Sigmoid colon (tissue), 7 donors: ENCODE results near the gene CRISPLD2. TPM values are rescaled to one million over a fixed set of nuclear protein-coding genes. Genes with fewer than 3 reads are reported as not detected.

ENCODE experiments used
- DNase-seq: peaks from one replicate; pipeline ENCODE4 v3.0.0-alpha.2; 2019
- H3K27ac ChIP-seq, 4 donors: fragments of 200-600 bp; sonication (generic); one replicate each; pipeline ENCODE4 v1.5.1; 2016 to 2019; ENCODE audit warnings: mild to moderate bottlenecking in 1 of 4
- H3K27me3 ChIP-seq, 3 donors: fragments of 200-600 bp; sonication (generic); one replicate each; pipeline ENCODE4 v1.5.1; 2019; ENCODE audit warnings: mild to moderate bottlenecking in 1 of 3
- H3K36me3 ChIP-seq, 4 donors: fragments of 200-600 bp; sonication (generic); one replicate each; pipeline ENCODE4 v1.5.1; 2016 to 2019
- H3K4me1 ChIP-seq, 4 donors: fragments of 200-600 bp; sonication (generic); one replicate each; pipeline ENCODE4 v1.5.1; 2017 to 2019
- H3K4me3 ChIP-seq, 4 donors: fragments of 200-600 bp; sonication (generic); one replicate each; pipeline ENCODE4 v1.5.1; 2017 to 2019; ENCODE audit warnings: mild to moderate bottlenecking in 2 of 4, moderate library complexity in 1 of 4
- H3K9me3 ChIP-seq, 4 donors: fragments of 200-600 bp in 3 of 4; sonication (generic) in 3 of 4; one replicate each; pipeline versions ENCODE4 v1.5.1 to v1.6.1; 2013 to 2019
- EP300 ChIP-seq, 4 donors: sonication (generic); formaldehyde crosslinking; IDR thresholded peaks; one replicate each; pipeline ENCODE4 v1.6.1; 2017; ENCODE audit warnings: antibody characterized with exemption in 4 of 4
- POLR2A ChIP-seq, 2 donors: fragments of 450-650 bp; IDR thresholded peaks; one replicate each; pipeline ENCODE4 v1.6.1; 2016; ENCODE audit warnings: antibody characterized with exemption in 2 of 2, mild to moderate bottlenecking in 2 of 2, moderate library complexity in 2 of 2
- POLR2AphosphoS5 ChIP-seq, 4 donors: sonication (generic); formaldehyde crosslinking; IDR thresholded peaks; one replicate each; pipeline ENCODE4 v1.6.1; 2017; ENCODE audit warnings: antibody characterized with exemption in 4 of 4
- WGBS, 2 donors: extraction: QIAGEN DNeasy Blood & Tissue Kit; methylation state at CpG; one replicate each; pipeline ENCODE4 v1.1.7; 2013; 5-methylcytosine and 5-hydroxymethylcytosine counted together
- intact Hi-C: fragments of 100-400 bp; cut with DNase I; formaldehyde crosslinking; loops from one replicate; pipeline ENCODE4 v1.15.1; 2023
- polyA plus RNA-seq, 3 donors: library from polyadenylated mRNA; stranded (reverse); fragments of 200-250 nt; gene quantifications; one replicate each; pipeline ENCODE4 v1.2.3, GENCODE V29; 2013
- total RNA-seq, 4 donors: library from RNA; depleted of rRNA; stranded (reverse); fragments of >200 nt; gene quantifications; one replicate each; pipeline ENCODE4 v1.1.0, GENCODE V29; 2016
- TF ChIP-seq, protein P1 (sequence below), 4 experiments: fragments of 450-650 bp in 3 of 4; fragments of 200-600 bp in 1 of 4; IDR thresholded peaks; one replicate each; pipeline ENCODE4 v1.5.1; 2016 to 2019; ENCODE audit warnings: antibody characterized with exemption in 4 of 4, mild to moderate bottlenecking in 3 of 4, moderate library complexity in 2 of 4
- donor health status: healthy with polysubstance abuse.
- donor health status: Bipolar disorder and iron deficiency.
- donor health status: healthy.

Gene CRISPLD2
- total and polyA plus RNA-seq, 7 donors = 3.0 to 545 (median 140) TPM

GRCh38 chr16:84816485-84816884 lies 3.3 kb upstream of the CRISPLD2 start:
- Histone ChIP-seq H3K9me3 (no peaks in the 10 kb centered on the region), H3K27ac (no peak overlapping the region), H3K36me3 (peaks cover 0 to 3% (median 0%) of the 10 kb centered on the region in 4 donors), H3K27me3 (no peaks in the 10 kb centered on the region), H3K4me1 (peaks cover 0 to 18% (median 10%) of the 10 kb centered on the region in 4 donors), H3K4me3 (no peak overlapping the region)
- no peak for DNase-seq
- TF ChIP-seq EP300 (IDR thresholded peaks at IDR 0.05) = no peak
- no peak for TF ChIP-seq POLR2A (IDR thresholded peaks at IDR 0.05)
- TF ChIP-seq, protein P1, sequence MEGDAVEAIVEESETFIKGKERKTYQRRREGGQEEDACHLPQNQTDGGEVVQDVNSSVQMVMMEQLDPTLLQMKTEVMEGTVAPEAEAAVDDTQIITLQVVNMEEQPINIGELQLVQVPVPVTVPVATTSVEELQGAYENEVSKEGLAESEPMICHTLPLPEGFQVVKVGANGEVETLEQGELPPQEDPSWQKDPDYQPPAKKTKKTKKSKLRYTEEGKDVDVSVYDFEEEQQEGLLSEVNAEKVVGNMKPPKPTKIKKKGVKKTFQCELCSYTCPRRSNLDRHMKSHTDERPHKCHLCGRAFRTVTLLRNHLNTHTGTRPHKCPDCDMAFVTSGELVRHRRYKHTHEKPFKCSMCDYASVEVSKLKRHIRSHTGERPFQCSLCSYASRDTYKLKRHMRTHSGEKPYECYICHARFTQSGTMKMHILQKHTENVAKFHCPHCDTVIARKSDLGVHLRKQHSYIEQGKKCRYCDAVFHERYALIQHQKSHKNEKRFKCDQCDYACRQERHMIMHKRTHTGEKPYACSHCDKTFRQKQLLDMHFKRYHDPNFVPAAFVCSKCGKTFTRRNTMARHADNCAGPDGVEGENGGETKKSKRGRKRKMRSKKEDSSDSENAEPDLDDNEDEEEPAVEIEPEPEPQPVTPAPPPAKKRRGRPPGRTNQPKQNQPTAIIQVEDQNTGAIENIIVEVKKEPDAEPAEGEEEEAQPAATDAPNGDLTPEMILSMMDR (IDR thresholded peaks at IDR 0.05) = no peak
- TF ChIP-seq POLR2AphosphoS5 (IDR thresholded peaks at IDR 0.05) = no peak
- intact Hi-C loops = loop anchor here (2.0 kb wide), 1 partner anchor 18 kb away; no protein-coding TSS in a partner anchor
- 36 to 79% methylated on average over 10 of the region's 10 CpGs for WGBS, 2 donors

GRCh38 chr16:84817206-84817605 lies 2.6 kb upstream of the CRISPLD2 start:
- WGBS, 2 donors = 84 to 89% methylated on average over 10 of the region's 10 CpGs
- Histone ChIP-seq H3K36me3 (peaks cover 0 to 7% (median 0%) of the 10 kb centered on the region in 4 donors), H3K27me3 (no peaks in the 10 kb centered on the region), H3K9me3 (no peaks in the 10 kb centered on the region), H3K27ac (no peak overlapping the region), H3K4me1 (peaks cover 0 to 25% (median 17%) of the 10 kb centered on the region in 4 donors), H3K4me3 (no peak overlapping the region)
- DNase-seq = no peak
- intact Hi-C loops = loop anchor here (2.0 kb wide), 1 partner anchor 18 kb away; no protein-coding TSS in a partner anchor
- TF ChIP-seq, protein P1 (IDR thresholded peaks at IDR 0.05) = no peak
- TF ChIP-seq POLR2AphosphoS5 (IDR thresholded peaks at IDR 0.05) (no peak), EP300 (IDR thresholded peaks at IDR 0.05) (no peak), POLR2A (IDR thresholded peaks at IDR 0.05) (no peak)

- H3K27me3 ChIP-seq = no peaks in the 10 kb centered on the region
- 55 to 75% methylated on average over 2 of the region's 2 CpGs for WGBS, 2 donors
- H3K27ac ChIP-seq = no peak overlapping the region
- TF ChIP-seq POLR2AphosphoS5 (IDR thresholded peaks at IDR 0.05) (no peak), EP300 (IDR thresholded peaks at IDR 0.05) (no peak), POLR2A (IDR thresholded peaks at IDR 0.05) (no peak)
- TF ChIP-seq, protein P1 (IDR thresholded peaks at IDR 0.05) = no peak
- no peak for DNase-seq
- H3K9me3 ChIP-seq = no peaks in the 10 kb centered on the region
- H3K4me3 ChIP-seq = no peak overlapping the region
- H3K4me1 ChIP-seq = peaks cover 0 to 29% (median 21%) of the 10 kb centered on the region in 4 donors
- peaks cover 0 to 8% (median 0%) of the 10 kb centered on the region in 4 donors for H3K36me3 ChIP-seq
- intact Hi-C loops = loop anchor here (2.0 kb wide), 1 partner anchor 19 kb away; no protein-coding TSS in a partner anchor
Observed at GRCh38 chr16:84817613-84818012, 2.2 kb upstream of the CRISPLD2 start.

DNA sequence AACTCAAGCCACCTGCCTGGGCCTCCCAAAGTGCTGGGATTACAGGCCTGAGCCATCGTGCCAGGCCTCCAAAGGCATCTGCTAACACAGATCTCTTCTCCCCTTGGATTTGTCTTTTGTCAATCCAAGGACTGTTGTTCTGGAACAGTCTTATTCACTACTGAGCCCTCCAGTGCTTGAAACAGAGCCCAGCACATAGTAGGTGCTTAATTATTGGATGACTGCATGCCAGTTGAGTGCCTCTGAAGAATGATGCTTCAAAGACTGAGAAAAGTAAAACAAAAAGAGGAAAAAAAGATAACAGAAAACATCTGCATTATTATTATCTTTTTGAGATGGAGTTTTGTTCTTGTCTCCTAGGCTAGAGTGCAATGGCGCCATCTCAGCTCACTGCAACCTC lies 1.7 kb upstream of the CRISPLD2 start:
- TF ChIP-seq POLR2AphosphoS5 (IDR thresholded peaks at IDR 0.05) (no peak), EP300 (IDR thresholded peaks at IDR 0.05) (no peak), POLR2A (IDR thresholded peaks at IDR 0.05) (no peak)
- TF ChIP-seq, protein P1 (IDR thresholded peaks at IDR 0.05) = no peak
- Histone ChIP-seq H3K4me3 (no peak overlapping the region), H3K27me3 (no peaks in the 10 kb centered on the region), H3K9me3 (no peaks in the 10 kb centered on the region), H3K4me1 (peaks cover 0 to 34% (median 25%) of the 10 kb centered on the region in 4 donors), H3K36me3 (peaks cover 0 to 13% (median 0%) of the 10 kb centered on the region in 4 donors), H3K27ac (peak overlapping the region in 1 of 4 donors; percentile 98)
- no peak for DNase-seq
- 58 to 81% methylated on average over 2 of the region's 2 CpGs for WGBS, 2 donors
- intact Hi-C loops = no loop called here
